K562 (cell line): Measurements from ENCODE around the gene MAGI1. TPM values are rescaled to one million over a fixed set of nuclear protein-coding genes. Genes with fewer than 3 reads are reported as not detected.
A peak's percentile ranks its signal among the peaks of the same experiment; 100 is the strongest.

ENCODE experiments used
- ATAC-seq: fragments of 200-7000 bp; cut with Tn5 transposase; 3 replicates; pipeline ENCODE4 v1.9.1; 2020; ENCODE audit warnings: moderate library complexity
- BruUV-seq: library from RNA; stranded (reverse); fragments of 400-500 nt; replicated peaks from 2 replicates; lab custom pipeline; 2021; lab: Mats Ljungman, UMichigan
- CTCF ChIA-PET: fragments of 300-600 bp; formaldehyde crosslinking; extraction: SDS; loops from one replicate; lab custom pipeline; 2021; ENCODE audit warnings: low intra/inter-chr PET ratio; lab: Yijun Ruan, JAX
- POLR2A ChIA-PET: fragments of 300-600, 350-650 bp; sonication (Branson Sonifier 250); formaldehyde crosslinking; extraction: SDS; loops from one replicate; lab custom pipeline; 2021; ENCODE audit warnings: antibody characterized with exemption, inconsistent platforms; lab: Yijun Ruan, JAX
- DNase-seq, 4 experiments: peaks; one replicate each; pipeline versions ENCODE4 v3.0.0 to v3.0.0-alpha.2; 2011 to 2018; ENCODE audit warnings: low spot score in 3 of 4, mixed read lengths in 3 of 4; ENCODE audit errors: extremely low read depth in 1 of 4
- FAIRE-seq: peaks from 2 replicates; lab custom pipeline; 2011; peaks lifted over from hg19 to GRCh38; lab: Jason Lieb, UNC
- H2AFZ ChIP-seq: 2 replicates; pipeline ENCODE4 v1.6.0; 2011; ENCODE audit warnings: low read depth, low read length, control low read depth, inconsistent platforms
- H3K27ac ChIP-seq: fragments of 200-600 bp; 3 replicates; pipeline ENCODE4 v1.8.0; 2011; ENCODE audit warnings: low read depth, mild to moderate bottlenecking, control low read depth, inconsistent platforms, low read length, moderate library complexity, mixed read lengths; ENCODE audit errors: extremely low read depth
- H3K27me3 ChIP-seq, 2 experiments: fragments of 300-600 bp in 1 of 2; 2 replicates in 1 of 2; 3 replicates in 1 of 2; pipeline versions ENCODE4 v1.6.0 to v1.8.0; 2011; ENCODE audit warnings: inconsistent platforms in 2 of 2, low read length in 2 of 2, mild to moderate bottlenecking in 1 of 2, mixed read lengths in 1 of 2, moderate library complexity in 1 of 2; ENCODE audit not compliant: control insufficient read depth in 2 of 2, insufficient read depth in 2 of 2
- H3K36me3 ChIP-seq: fragments of 300-600 bp; 3 replicates; pipeline ENCODE4 v1.8.0; 2011; ENCODE audit warnings: mild to moderate bottlenecking, low read length, inconsistent platforms; ENCODE audit not compliant: control insufficient read depth, insufficient read depth
- H3K4me1 ChIP-seq, 2 experiments: fragments of 200-600 bp in 1 of 2; replicated peaks in 1 of 2; 2 replicates in 1 of 2; 3 replicates in 1 of 2; pipeline versions ENCODE4 v1.5.1 to v1.8.0; 2011; ENCODE audit warnings: inconsistent platforms in 2 of 2, low read length in 2 of 2, mild to moderate bottlenecking in 1 of 2, mixed read lengths in 1 of 2, moderate library complexity in 1 of 2; ENCODE audit not compliant: control insufficient read depth in 2 of 2, insufficient read depth in 2 of 2
- H3K4me2 ChIP-seq: 2 replicates; pipeline ENCODE4 v1.6.1; 2011; ENCODE audit warnings: low read length, control low read depth, inconsistent platforms, mixed read lengths; ENCODE audit not compliant: insufficient read depth
- H3K4me3 ChIP-seq: fragments of 200-600 bp; sonication (generic), shearing (Covaris generic); 2 replicates; pipeline ENCODE4 v1.5.1; 2016; ENCODE audit warnings: control low read depth, inconsistent platforms
- H3K79me2 ChIP-seq: fragments of 200-600 bp; 3 replicates; pipeline ENCODE4 v1.8.0; 2011; ENCODE audit warnings: low read length, inconsistent platforms; ENCODE audit not compliant: control insufficient read depth, insufficient read depth
- H3K9ac ChIP-seq, 2 experiments: 2 replicates each; pipeline versions ENCODE4 v1.6.0 to v1.6.1; 2011; ENCODE audit warnings: low read depth in 2 of 2, low read length in 2 of 2, control low read depth in 1 of 2, inconsistent platforms in 1 of 2, mild to moderate bottlenecking in 1 of 2, mixed read lengths in 1 of 2; ENCODE audit not compliant: insufficient read depth in 1 of 2
- H3K9me1 ChIP-seq: one replicate; pipeline ENCODE4 v1.6.0; 2011; ENCODE audit warnings: inconsistent platforms, mild to moderate bottlenecking, low read length, moderate library complexity; ENCODE audit not compliant: control insufficient read depth, insufficient read depth
- H3K9me3 ChIP-seq: replicated peaks from 2 replicates; pipeline ENCODE4 v1.5.1; 2011; ENCODE audit warnings: low read depth, low read length, inconsistent platforms; ENCODE audit not compliant: control insufficient read depth, insufficient read depth
- H4K20me1 ChIP-seq: replicated peaks from 2 replicates; pipeline ENCODE4 v1.6.1; 2011; ENCODE audit warnings: low read length, inconsistent platforms, mixed read lengths; ENCODE audit not compliant: control insufficient read depth, insufficient read depth
- HNRNPL ChIP-seq: fragments of 200-400 bp; formaldehyde crosslinking; IDR thresholded peaks from 2 replicates; pipeline ENCODE4 v1.6.1; 2017; ENCODE audit warnings: low read depth, mild to moderate bottlenecking, low read length
- NFXL1 ChIP-seq: fragments of 450-650 bp; formaldehyde crosslinking; IDR thresholded peaks from 2 replicates; pipeline ENCODE4 v1.4.0; 2021; ENCODE audit warnings: mild to moderate bottlenecking
- ZNF253 ChIP-seq: fragments of 250-450 bp; sonication (Bioruptor Pico); conservative IDR thresholded peaks from 2 replicates; pipeline ENCODE4 v1.6.1; 2021; ENCODE audit warnings: mild to moderate bottlenecking
- ZNF431 ChIP-seq: sonication (generic); formaldehyde crosslinking; IDR thresholded peaks from 2 replicates; pipeline ENCODE4 v1.8.0; 2022; ENCODE audit warnings: mild to moderate bottlenecking, missing genetic modification reagents
- WGBS: fragments of 100-300 bp; shearing (Covaris generic); methylation state at CpG from one replicate; pipeline ENCODE4 v1.1.6; 2016; ENCODE audit warnings: low coverage, mixed read lengths; ENCODE audit not compliant: insufficient coverage; ENCODE audit errors: missing lambda C conversion rate; 5-methylcytosine and 5-hydroxymethylcytosine counted together
- in situ Hi-C: fragments of 300-500 bp; cut with MboI; formaldehyde crosslinking; loops from 4 replicates; pipeline ENCODE4 v1.15.0; 2018; ENCODE audit warnings: inconsistent platforms, mixed read lengths
- intact Hi-C: fragments of 100-400 bp; cut with micrococcal nuclease; formaldehyde crosslinking; loops from 2 replicates; pipeline ENCODE4 v1.14.2; 2022
- polyA plus RNA-seq, 8 experiments: library from polyadenylated mRNA; depleted of rRNA in 4 of 8; stranded (reverse) in 5 of 8; unstranded in 3 of 8; fragments of >200 nt; fragmentation: Nextera tagmentation in 2 of 8; fragmentation: Illumina TruSeq in 1 of 8; extraction: Ambion mirVana in 2 of 8; extraction: Trizol in 1 of 8; gene quantifications; 2 replicates each; pipeline versions ENCODE4 v1.2.1 to v1.2.3, GENCODE V29; 2011 to 2014; ENCODE audit warnings: inconsistent platforms in 1 of 8, missing spikeins in 1 of 8
- total RNA-seq, 7 experiments: library from RNA; depleted of rRNA in 6 of 7; stranded (reverse); fragments of >200 nt in 6 of 7; fragmentation: Illumina TruSeq in 2 of 7; extraction: Trizol in 2 of 7; gene quantifications; 2 replicates each; pipeline versions ENCODE4 v1.2.1 to v1.2.3, GENCODE V29; 2011 to 2021; ENCODE audit warnings: low replicate concordance in 1 of 7
- TF ChIP-seq, protein P1 (sequence below): sonication (generic); formaldehyde crosslinking; IDR thresholded peaks from 2 replicates; pipeline ENCODE4 v1.8.0; 2022; ENCODE audit warnings: mild to moderate bottlenecking, missing genetic modification reagents
- TF ChIP-seq, protein P2 (sequence below): fragments of 450-650 bp; conservative IDR thresholded peaks from 2 replicates; pipeline ENCODE4 v1.6.1; 2016; ENCODE audit warnings: missing genetic modification characterization, low read depth, mild to moderate bottlenecking, missing compliant biosample characterization, moderate library complexity
- TF ChIP-seq, protein P3 (sequence below), 3 experiments: IDR thresholded peaks in 2 of 3; conservative IDR thresholded peaks in 1 of 3; 2 replicates each; pipeline ENCODE4 v1.5.1; 2011 to 2012; ENCODE audit warnings: low read length in 3 of 3, mild to moderate bottlenecking in 3 of 3, control low read depth in 2 of 3, improper control_type of control experiment in 1 of 3, inconsistent platforms in 1 of 3, low read depth in 1 of 3, mixed read lengths in 1 of 3, moderate library complexity in 1 of 3; ENCODE audit not compliant: insufficient read depth in 2 of 3
- TF ChIP-seq, protein P4 (sequence below): sonication (generic); IDR thresholded peaks from 2 replicates; pipeline ENCODE4 v1.6.1; 2016
- TF ChIP-seq, protein P5 (sequence below): sonication (generic); formaldehyde crosslinking; IDR thresholded peaks from 2 replicates; pipeline ENCODE4 v1.8.0; 2022; ENCODE audit warnings: missing genetic modification reagents, mild to moderate bottlenecking, moderate library complexity, borderline replicate concordance

The MAGI1 gene
- total and polyA plus RNA-seq, 9 of the 15 experiments (the other 6 are each of a cell fraction or from before 2014, with no cell fraction given), result 7.8 to 59.4 (median 43.2) TPM

DNA sequence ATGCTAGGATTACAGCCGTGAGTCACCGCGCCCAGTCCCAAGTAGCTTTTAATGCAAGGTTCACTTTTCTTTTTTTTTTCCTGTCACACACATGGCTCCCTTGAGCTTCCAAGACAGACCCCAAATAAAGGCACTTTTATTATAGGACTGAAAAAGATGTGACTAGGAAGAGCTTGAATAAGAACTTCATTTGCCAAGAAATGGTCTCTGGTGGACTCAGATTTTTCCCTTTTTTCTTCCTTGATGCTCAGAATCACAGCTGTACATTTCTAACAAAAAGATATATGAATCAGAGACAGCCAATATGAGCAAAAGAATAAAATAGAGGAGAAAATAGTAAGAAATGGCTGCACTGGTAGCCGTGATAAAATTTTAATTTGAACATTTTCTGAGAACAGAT is 337.2 kb downstream of the MAGI1 start:
- H3K9me3 ChIP-seq, result no peaks in the 10 kb centered on the region
- H2AFZ ChIP-seq, result no peak overlapping the region
- TF ChIP-seq, protein P1, sequence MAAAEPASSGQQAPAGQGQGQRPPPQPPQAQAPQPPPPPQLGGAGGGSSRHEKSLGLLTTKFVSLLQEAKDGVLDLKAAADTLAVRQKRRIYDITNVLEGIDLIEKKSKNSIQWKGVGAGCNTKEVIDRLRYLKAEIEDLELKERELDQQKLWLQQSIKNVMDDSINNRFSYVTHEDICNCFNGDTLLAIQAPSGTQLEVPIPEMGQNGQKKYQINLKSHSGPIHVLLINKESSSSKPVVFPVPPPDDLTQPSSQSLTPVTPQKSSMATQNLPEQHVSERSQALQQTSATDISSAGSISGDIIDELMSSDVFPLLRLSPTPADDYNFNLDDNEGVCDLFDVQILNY (CRISPR knock-in tag), result no peak
- TF ChIP-seq, protein P2, sequence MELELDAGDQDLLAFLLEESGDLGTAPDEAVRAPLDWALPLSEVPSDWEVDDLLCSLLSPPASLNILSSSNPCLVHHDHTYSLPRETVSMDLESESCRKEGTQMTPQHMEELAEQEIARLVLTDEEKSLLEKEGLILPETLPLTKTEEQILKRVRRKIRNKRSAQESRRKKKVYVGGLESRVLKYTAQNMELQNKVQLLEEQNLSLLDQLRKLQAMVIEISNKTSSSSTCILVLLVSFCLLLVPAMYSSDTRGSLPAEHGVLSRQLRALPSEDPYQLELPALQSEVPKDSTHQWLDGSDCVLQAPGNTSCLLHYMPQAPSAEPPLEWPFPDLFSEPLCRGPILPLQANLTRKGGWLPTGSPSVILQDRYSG, result no peak
- 61% methylated on average over 4 of the region's 4 CpGs for WGBS
- no peak overlapping the region for H3K9ac ChIP-seq
- no peaks in the 10 kb centered on the region for H4K20me1 ChIP-seq
- H3K36me3 ChIP-seq, result no peaks in the 10 kb centered on the region
- intact Hi-C loops (no loop called here), in situ Hi-C loops (no loop called here)
- ChIA-PET POLR2A (interaction anchor here (0.9 kb wide), 1 partner anchor 18 kb away, joined by 3 read pairs; no protein-coding TSS in a partner anchor), CTCF (no interaction called here)
- DNase-seq (no peak), FAIRE-seq (no peak), ATAC-seq (no peak)
- H3K4me2 ChIP-seq, result no peak overlapping the region
- no peak overlapping the region for H3K4me3 ChIP-seq
- H3K79me2 ChIP-seq, result no peaks in the 10 kb centered on the region
- no peak overlapping the region for H3K27ac ChIP-seq
- no TSS peak for BruUV-seq
- H3K9me1 ChIP-seq, result no peaks in the 10 kb centered on the region
- no peaks in the 10 kb centered on the region for H3K4me1 ChIP-seq
- peaks cover 0 to 4% of the 10 kb centered on the region in 2 experiments; a peak in 1 of 5 replicates for H3K27me3 ChIP-seq

DNA sequence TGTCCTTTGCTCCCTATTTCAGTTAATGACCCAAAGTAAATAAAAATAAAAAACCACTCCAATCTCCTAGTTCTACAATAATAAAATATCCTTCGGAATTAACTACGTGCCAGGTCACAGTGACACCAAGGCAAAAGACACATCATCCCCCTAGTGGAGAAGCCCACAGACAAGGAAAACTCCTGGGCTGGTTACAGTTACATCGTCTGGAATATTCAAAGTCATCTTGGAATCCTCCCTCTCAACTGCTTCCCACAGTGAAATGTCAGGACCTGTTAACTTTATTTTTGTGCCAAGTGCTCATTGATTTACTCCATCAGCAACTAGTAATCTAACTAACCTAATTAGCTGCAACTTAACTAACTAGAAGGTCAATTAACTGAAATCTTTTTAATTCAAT is 349.3 kb downstream of the MAGI1 start:
- Histone ChIP-seq H3K27me3 (no peaks in the 10 kb centered on the region; a peak in 1 of 5 replicates), H2AFZ (no peak overlapping the region; the same call in 1 of the 2 replicates), H3K79me2 (no peaks in the 10 kb centered on the region), H3K36me3 (no peaks in the 10 kb centered on the region), H3K4me1 (no peaks in the 10 kb centered on the region), H3K9me1 (no peaks in the 10 kb centered on the region), H3K9me3 (no peaks in the 10 kb centered on the region), H3K4me3 (no peak overlapping the region), H3K4me2 (no peak overlapping the region), H4K20me1 (no peaks in the 10 kb centered on the region), H3K27ac (no peak overlapping the region), H3K9ac (no peak overlapping the region)
- in situ Hi-C loops, result no loop called here
- peak; percentile 36; the same call in 1 of the 3 replicates for ATAC-seq
- FAIRE-seq, result no peak
- intact Hi-C loops, result no loop called here
- DNase-seq, result no peak
- POLR2A ChIA-PET, result no interaction called here
- CTCF ChIA-PET, result no interaction called here
- WGBS, result 40% methylated on average over 3 of the region's 3 CpGs
- no TSS peak for BruUV-seq
- no peak for TF ChIP-seq ZNF431
- TF ChIP-seq, protein P3, sequence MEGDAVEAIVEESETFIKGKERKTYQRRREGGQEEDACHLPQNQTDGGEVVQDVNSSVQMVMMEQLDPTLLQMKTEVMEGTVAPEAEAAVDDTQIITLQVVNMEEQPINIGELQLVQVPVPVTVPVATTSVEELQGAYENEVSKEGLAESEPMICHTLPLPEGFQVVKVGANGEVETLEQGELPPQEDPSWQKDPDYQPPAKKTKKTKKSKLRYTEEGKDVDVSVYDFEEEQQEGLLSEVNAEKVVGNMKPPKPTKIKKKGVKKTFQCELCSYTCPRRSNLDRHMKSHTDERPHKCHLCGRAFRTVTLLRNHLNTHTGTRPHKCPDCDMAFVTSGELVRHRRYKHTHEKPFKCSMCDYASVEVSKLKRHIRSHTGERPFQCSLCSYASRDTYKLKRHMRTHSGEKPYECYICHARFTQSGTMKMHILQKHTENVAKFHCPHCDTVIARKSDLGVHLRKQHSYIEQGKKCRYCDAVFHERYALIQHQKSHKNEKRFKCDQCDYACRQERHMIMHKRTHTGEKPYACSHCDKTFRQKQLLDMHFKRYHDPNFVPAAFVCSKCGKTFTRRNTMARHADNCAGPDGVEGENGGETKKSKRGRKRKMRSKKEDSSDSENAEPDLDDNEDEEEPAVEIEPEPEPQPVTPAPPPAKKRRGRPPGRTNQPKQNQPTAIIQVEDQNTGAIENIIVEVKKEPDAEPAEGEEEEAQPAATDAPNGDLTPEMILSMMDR (IDR thresholded peaks at IDR 0.05 in 2 of 3, conservative IDR thresholded peaks at IDR 0.05 in 1 of 3; ENCODE audit: insufficient read depth in 2 of 3, low read depth in 1 of 3, low read length in 3 of 3), result peak in 1 of 3 experiments; percentile 28; a peak in 2 of 6 replicates
- TF ChIP-seq, protein P4, sequence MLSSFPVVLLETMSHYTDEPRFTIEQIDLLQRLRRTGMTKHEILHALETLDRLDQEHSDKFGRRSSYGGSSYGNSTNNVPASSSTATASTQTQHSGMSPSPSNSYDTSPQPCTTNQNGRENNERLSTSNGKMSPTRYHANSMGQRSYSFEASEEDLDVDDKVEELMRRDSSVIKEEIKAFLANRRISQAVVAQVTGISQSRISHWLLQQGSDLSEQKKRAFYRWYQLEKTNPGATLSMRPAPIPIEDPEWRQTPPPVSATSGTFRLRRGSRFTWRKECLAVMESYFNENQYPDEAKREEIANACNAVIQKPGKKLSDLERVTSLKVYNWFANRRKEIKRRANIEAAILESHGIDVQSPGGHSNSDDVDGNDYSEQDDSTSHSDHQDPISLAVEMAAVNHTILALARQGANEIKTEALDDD, result peak; percentile 54; the same call in 1 of the 2 replicates
- no peak for TF ChIP-seq ZNF253 (CRISPR knock-in tag)
- TF ChIP-seq HNRNPL, result no peak
- no peak for TF ChIP-seq NFXL1 (CRISPR knock-in tag)
- TF ChIP-seq, protein P5, sequence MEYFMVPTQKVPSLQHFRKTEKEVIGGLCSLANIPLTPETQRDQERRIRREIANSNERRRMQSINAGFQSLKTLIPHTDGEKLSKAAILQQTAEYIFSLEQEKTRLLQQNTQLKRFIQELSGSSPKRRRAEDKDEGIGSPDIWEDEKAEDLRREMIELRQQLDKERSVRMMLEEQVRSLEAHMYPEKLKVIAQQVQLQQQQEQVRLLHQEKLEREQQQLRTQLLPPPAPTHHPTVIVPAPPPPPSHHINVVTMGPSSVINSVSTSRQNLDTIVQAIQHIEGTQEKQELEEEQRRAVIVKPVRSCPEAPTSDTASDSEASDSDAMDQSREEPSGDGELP, result no peak
